Medulla oblongata (tissue), 1 donor: ENCODE data around the gene NKPD1.
A peak's percentile ranks its signal among the peaks of the same experiment; 100 is the strongest.

Experiments used
- DNase-seq: peaks from one replicate; pipeline ENCODE4 v3.0.0-alpha.2; 2015; ENCODE audit errors: extremely low spot score

The NKPD1 gene, protein sequence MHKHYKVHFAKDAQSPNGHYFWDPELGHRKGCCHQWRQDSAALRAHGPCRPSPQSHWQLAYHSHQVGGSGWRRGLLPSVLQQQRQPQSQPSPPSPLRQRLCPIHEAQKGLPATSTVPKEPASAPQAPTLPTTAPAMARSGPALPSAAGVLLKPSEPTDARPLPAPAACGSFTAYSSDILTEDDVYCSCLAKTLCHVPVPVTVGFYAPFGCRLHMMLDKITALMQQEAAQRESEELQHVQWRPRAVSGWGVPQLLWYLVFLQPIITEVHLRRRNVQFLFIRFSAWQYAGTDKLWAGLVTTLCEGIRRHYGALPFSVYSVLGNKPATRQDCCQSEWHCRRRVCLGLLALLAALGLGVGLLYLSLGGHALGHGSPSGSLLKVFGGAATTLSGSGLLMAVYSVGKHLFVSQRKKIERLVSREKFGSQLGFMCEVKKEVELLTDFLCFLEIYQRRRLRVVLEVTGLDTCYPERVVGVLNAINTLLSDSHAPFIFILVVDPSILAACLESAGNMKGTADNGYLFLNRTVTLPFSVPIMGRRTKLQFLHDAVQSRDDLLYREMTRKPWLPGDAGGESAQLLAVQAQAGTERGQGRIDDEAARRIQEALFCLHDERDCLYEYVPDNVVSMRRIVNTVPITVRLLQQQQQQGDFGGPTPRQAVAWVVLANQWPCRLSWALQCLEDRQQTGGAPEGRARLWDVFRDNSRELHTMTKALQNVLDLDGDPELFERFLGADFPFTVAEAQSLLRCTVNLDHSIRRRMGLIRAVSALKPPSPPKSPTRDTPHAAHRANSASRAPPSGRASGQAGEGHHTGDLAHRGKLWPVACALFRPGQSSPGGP

DNA sequence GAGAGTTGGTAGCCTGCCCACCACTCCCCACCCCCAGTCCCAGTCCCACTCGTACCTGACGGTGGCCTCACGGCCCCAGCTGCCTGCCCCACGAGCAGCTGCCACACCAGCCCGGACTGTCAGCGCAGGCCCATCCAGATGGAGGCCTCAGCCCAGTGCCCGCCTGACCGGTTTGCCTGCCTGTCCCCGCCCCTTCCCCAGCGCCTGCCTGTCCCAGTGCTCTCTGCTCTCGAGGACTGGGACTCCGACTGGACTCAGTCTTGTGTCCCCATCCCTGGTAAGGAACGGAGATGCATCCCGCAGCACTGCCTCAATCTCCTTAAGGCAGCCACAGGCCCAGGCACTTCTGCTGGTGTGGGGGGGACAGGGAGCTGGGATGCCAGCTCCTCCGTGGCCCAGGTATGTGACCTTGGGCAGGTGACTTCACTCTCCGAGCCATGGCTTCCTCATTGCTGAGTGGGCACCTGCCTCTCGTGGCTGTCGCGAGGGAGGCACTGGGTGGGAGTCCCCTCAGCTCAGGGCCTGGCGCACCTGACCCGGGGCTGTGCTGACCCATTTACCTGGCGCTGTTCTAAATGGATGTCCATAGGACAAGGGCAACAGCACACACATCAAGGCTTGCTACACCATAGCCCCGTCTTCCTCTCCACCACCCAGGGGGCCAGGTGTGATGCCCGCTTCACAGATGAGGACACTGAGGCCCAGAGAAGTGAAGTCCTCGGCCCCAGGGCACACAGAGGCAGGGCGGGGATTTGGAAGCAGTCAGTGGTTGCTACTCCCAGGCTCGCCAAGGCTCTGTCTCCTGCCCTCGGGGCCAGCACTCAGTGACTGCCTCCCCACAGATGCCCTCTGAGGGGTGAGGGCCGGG, at the start of gene NKPD1:
NKPD1 (minus strand) TSS at position 113 of the 868 bp plus-strand sequence. CDS start 832 bp downstream, outside the sequence.
- DNase-seq: no peak

DNA sequence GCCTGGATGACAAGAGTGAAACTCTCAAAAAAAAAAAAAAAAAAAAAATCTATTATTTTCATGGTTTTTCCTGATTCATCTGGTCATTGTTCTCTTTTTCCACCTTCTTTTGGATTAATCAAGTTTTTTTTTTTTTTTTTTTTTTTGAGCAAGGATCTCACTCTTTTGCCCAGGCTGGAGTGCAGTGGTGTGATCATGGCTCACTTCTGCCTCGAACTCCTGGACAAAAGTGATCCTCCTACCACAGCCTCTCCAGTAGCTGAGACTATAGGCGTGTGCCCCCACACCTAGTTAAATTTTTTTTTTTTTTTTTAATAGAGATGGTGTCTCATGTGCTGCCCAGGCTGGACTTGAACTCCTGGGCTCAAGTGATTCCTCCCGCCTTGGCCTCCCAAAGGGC, 45.5 kb upstream of the NKPD1 start:
- no peak for DNase-seq

DNA sequence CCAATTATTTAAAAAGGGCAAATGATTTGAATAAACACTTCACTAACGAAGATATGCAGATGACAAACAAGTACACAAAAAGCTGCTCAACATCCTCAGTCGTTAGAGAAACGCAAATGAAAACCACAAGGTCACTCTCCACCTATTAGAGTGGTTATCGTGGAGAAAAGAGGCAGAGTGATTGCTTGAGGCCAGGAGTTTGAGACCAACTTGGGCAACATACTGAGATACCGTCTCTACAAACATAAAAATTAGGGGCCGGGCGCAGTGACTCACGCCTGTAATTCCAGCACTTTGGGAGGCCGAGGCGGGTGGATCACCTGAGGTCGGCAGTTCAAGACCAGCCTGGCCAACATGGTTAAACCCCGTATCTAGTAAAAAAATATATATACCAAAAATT, 45.0 kb upstream of the NKPD1 start:
- DNase-seq: no peak

DNA sequence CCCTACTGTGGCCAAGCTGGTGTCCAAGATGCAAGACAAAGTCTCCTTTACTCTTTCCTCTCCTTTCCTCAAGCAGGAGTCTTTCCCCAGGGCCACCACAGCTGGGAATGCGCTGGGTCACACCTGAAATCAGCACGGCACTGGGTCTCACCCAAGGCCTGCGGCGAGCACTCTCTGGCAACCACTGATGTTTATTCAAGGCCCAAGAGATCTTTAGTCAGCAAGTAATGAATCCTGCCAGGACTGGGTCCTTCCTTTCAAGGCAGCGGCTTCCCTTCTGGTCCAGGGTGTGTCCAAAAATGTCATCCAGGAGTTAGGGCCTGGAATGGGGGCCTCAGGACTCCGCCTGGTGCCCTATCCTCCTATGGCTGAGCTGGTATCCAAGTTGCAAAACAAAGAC, 41.9 kb upstream of the NKPD1 start:
- DNase-seq: no peak

DNA sequence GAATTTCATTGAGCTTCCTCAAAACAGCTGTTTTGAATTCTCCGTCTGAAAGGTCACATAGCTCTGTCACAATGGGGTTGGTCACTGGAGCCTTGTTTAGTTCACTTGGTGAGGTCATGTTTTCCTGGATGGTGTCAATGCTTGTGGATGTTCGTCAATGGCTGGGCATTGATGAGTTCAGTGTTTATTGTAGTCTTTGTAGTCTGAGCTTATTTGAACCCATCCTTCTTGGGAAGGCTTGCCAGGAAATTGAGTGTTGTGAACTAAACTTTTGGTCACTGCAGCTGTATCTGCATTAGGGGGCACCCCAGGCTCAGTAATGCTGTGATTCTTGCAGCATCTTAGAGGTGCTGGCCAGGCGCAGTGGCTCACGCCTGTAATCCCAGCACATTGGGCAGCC, 39.8 kb upstream of the NKPD1 start:
- DNase-seq: peak; percentile 33

DNA sequence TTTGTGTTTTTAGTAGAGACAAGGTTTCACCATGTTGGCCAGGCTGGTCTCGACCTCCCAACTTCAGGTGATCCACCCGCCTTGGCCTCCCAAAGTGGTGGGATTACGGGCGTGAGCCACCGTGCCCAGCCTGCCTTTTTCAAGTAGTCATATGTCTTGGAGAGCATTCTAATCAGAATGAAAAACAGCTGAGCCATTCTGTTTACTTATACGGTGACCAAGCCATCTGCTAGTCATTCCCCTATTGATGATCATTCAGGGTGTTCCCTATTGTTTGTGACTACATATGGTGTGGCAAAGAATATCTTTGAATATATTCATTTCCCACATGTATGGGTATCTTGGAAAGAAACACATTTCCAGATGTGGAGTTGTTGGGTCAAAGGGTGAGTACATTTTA, 35.0 kb upstream of the NKPD1 start:
- no peak for DNase-seq

DNA sequence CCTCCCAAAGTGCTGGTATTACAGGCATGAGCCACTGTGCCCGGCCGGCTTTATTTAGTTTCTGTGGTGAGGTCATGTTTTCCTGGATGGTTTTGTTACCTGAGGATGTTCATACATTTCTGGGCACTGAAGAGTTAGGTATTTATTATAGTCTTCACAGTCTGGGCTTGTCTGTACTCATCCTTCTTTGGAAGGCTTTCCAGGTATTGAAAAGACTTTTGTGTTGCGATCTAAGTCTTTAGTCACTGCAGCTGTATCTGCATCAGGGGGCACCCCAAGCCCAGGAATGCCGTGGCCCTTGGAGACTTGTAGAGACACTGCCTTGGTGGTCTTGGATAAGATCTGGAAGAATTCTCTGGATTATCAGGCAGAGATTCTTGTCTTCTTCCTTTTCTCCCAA, 30.6 kb upstream of the NKPD1 start:
- no peak for DNase-seq

DNA sequence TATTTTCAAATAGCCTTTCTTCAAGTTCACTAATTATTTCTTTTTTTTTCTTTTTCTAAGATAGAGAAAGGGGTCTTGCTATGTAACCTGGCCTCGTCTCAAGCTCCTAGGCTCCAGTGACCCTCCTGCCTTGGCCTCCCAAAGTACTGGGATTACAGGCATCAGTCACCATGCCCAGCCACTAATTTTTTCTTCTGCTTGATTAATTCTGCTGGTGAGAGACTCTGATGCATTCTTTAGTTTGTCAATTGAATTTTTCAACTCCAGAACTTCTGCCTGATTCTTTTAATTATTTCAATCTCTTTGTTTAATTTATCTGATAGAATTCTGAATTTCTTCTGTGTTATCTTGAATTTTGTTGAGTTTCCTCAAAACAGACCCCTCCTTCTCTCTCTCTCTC, 29.2 kb upstream of the NKPD1 start:
- DNase-seq: no peak

DNA sequence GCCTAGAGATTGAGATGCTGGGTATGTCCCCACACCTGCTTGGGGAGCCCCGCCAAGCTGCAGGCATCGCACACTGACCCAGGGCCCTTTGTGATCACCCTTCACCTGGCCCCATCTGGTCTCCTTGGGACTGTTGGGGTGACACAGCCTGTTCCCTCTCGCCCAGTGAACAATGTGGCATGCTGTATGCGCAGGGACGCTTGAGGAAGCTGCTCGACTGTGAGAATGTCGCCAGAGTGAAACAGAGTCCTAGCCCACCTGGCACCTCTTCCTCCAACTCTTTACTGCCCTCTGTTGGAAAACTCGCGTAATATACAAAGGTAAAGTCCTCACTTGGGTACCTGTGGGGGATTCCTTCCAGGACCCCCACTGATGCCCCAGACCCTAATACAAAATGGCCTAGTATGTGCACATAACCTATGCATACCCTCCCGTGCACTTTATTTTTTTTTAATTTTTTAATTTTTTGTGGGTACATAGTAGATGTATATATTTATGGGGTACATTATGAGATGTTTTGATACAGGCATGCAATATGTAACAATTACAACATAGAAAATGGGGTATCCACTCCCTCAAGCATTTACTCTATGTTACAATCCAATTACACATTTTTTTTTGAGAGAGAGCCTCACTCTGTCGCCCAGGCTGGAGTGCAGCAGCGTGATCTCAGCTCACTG, 26.8 kb upstream of the NKPD1 start:
- no peak for DNase-seq

DNA sequence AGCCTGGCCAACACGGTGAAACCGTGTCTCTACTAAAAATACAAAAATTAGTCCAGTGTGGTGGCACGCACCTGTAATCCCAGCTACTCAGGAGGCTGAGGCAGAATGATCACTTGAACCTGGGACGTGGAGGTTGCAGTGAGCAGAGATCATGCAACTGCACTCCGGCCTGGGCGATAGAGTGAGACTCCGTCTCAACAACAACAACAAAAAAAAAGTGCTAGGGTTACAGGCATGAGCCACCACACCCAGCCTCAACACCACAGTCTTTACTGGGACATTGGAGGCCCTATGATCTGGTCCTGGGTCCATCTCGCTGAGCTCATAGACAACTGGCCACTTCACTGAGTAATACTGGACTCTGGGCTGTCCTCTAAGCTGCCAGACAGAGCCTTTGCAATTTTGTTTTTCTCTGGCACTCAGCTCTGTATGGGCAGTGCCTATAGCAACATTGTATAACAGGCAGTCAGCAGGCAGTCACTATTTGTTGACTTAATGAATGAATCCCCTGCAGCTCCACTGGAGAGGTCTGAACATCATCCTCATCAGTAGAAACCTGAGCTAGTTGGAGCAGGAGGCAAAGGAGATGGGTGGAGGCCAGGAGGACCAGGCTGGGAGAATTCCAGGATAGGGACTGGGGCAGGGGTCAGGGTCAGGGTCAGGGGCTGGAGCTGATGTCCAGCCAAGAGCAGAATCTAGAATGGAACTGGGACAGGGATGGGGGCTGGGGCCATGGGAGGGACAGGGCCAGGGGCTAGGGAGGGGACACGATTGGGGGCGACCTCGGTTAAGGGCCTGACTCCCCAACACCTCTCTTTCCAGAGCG, 25.9 kb upstream of the NKPD1 start:
- no peak for DNase-seq

DNA sequence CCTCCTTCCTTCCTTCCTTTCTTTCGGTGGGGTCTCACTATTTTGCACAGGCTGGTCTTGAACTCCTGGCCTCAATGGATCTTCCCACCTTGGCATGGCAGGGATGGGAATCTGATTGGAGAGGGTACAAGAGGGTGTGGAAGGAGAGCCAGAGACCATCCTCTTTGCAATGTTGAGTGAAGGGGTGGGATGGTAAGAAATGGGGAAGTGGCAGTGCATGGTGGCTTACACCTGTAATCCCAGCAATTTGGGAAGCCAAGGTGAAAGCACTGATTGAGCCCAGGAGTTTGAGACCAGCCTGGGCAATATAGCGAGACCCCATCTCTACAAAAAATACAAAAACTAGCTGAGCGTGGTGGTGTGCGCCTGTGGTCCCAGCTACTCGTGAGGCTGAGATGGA, 23.3 kb upstream of the NKPD1 start:
- no peak for DNase-seq

DNA sequence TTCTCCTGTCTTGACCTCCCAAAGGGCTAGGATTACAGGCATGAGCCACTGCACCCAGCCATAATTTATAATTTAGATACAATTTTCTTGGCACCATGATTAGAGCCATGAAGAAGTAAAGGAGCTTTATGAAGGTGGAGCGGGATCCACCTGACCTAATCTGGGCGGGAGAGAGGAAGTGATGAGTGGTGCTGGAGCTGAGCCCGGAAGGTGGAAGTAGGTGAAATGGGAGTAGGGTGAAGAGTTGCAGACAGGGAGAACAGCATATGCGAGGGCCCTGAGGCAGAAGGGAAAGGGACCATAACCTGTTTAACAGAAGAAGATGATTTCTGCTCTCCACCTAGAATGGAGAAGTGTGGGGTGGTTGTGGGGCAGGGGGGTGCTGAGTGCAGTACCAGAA, 22.0 kb upstream of the NKPD1 start:
- no peak for DNase-seq

DNA sequence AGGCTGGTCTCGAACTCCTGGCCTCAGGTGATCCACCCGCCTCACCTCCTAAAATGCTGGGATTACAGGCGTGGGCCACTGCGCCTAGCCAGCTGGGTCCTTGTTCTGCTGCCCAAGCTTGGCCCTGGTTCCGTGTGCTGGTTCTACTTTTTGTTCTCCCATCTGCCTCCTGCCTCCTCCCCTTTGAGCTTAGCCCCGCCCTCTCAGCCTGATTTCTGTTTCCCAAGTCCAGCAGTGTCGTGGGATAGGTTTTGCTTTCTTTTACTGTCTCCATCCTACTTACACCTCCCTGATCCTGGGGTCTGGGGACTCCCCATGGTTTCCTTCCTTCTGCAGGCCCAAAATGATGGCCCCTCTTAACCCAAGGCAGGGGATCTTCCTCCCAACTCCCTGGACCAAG, 20.2 kb upstream of the NKPD1 start:
- no peak for DNase-seq

DNA sequence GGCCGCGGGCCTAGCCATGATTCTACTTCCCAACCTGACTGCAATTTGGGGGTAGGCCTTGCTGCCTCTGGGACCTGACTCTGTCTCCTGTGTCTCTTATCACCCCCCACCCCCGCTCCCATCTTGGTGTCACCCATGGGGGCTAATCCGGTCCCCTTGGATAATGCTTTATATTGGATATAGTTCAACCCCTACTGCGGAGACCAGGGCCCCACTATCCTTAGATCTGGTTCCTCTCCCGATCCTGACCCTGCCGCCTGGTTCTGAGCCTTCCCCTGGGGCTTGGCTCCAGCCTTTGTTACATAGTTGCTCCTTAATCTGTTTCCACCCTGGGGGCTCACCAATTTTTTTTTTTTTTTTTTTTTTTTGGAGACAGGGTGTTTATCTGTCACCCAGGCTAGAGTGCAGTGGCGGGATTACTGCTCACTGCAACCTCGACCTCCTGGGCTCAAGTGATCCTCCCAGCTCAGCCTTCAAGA, 19.1 kb upstream of the NKPD1 start:
- DNase-seq: no peak

DNA sequence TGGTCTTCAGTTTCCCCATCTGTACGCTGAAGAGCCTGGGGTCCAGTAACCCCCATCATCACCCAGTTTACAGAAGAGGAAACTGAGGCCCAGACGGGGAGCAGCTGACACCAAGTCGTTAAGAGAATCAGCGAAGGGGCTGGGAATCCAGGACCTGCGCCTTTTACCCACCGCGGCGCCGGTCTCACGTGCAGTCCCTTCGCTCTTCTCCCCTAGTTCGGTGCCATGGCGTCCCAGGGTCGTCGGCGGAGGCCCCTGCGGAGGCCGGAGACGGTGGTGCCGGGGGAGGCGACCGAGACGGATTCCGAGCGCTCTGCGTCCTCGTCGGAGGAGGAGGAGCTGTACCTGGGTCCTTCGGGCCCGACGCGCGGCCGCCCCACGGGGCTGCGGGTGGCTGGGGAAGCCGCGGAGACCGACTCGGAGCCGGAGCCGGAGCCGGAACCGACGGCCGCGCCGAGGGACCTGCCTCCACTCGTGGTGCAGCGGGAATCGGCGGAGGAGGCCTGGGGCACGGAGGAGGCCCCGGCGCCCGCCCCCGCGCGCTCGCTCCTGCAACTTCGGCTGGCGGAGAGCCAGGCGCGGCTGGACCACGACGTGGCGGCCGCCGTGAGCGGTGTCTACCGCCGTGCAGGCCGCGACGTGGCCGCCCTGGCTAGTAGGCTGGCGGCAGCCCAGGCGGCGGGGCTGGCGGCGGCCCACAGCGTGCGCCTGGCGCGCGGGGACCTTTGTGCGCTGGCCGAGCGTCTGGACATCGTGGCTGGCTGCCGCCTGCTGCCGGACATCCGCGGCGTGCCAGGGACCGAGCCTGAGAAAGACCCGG, 18.5 kb upstream of the NKPD1 start:
- DNase-seq: no peak

DNA sequence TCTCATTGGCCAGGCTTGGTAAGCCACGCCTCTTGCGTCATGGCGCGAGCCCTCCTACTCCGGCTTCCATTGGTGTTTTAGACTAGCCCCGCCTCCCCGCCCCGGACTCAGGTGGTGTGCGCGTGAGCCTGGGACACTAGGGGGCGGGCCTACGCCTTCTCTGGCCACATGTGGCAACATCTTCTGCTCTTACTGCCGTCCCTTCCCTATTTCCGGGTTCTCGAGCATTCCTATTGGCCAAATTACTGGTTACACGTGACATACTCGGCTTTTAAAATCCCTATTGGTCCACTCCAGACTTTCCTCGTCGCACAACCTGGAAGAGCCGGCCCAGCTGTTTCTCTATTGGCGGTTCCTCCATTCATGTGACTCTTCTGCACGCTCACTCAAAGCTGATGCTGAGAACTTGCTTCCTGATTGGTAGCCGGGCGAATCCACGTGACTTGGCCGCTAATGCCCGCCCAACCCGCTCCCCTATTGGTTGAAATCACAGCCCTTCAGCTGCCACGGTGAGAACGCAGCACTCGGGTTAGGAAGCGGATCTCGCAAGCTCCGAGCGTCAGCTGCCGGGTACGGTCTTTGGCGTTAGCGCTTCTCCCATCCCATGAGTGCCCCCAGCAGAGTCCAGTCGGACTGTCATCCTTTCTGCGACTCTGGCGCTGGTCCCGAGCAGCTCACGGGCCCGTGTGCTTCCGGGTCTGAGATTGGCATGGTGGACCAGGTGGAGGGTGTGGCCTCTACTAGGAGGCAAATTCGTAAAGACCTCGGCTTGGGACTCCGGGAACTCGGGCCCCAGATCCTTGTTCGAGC, 17.7 kb upstream of the NKPD1 start, which contains the start of gene BLOC1S3:
BLOC1S3 (plus strand) TSS at position 523 of the 810 bp plus-strand sequence. CDS start 513 bp downstream, outside the sequence.
- DNase-seq: peak; percentile 100

DNA sequence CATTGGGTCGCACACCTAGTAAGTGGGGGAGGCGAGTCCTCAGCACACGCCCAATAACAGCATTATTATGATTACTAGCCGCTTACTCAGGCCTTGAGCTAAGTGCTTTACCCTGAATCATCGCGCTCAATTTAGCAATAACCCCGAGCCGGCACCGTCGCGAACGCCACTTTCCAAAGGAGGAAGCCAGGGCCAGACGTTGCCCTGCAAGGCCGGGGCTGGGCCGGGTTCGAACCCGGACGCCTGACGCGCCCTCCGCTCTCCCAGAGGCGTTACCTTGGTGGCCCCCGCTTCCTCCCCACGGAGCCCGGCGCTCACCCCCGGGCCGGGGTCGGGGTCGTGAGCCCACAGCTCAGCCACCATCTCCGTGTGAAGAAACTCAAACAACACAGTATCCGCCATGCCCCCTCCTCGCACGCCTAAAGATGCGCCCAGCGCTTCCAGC, 17.1 kb upstream of the NKPD1 start, which contains the start of gene TRAPPC6A:
TRAPPC6A (minus strand) TSS at position 421 of the 445 bp plus-strand sequence; CDS start at position 402, 19 bp downstream.
- no peak for DNase-seq
